ENCODE data around the gene HOXB8.

HOXB8 gene

GRCh38 chr17:48565022-48565554 lies 50.0 kb downstream of the HOXB8 start:
- intact Hi-C loops (cut with DNase I), result no loop called here

GRCh38 chr17:48564188-48565021 lies 50.7 kb downstream of the HOXB8 start:
- intact Hi-C loops (cut with DNase I), result no loop called here
- DNase-seq, result no peak

More at GRCh38 chr17:48565022-48565554, 50.0 kb downstream of the HOXB8 start:
- DNase-seq, result no peak

DNA sequence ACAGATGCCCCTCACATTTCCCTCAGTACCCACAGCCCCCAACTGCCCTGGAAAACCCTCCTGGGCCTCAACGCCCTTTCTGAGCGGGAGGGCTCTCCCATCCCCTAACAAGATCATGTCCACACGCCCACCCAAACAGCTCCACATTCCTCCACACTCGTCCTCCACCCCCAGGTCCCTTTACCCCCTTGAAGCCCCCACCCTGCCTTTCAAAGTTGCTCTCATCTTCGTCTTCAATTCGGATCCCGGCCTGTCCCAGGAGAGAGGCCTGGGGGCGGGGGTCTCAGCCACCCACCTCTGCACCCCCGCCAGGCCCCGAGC lies 51.3 kb downstream of the HOXB8 start:
- DNase-seq, result no peak
- intact Hi-C loops (cut with DNase I), result no loop called here

DNA sequence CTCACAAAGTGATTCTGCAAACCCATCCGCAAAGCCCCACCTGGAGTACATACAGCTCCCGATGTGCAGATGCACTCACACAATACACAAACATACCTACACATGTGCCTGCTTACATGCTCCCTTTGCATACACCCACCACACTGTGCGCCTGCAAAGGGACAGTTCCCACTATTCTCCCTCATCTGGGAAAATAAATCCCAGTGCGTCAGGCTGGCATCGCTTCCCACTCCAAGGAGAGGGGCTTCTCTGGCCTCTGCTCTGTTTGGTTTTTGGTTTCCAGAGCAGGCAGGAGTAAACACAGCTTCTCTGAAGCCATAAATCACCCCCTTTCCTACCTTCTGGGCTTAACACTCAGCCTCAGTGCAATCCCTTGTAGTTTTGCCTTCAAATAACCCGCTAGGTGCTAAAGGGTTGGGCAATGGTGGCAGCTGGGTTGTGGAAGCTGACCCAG lies 51.7 kb downstream of the HOXB8 start:
- no peak for DNase-seq
- intact Hi-C loops (cut with DNase I), result no loop called here

GRCh38 chr17:48562934-48563333 lies 52.2 kb downstream of the HOXB8 start:
- intact Hi-C loops (cut with DNase I), result no loop called here
- no peak for DNase-seq
